ENCODE results near the gene TMSB4X. TPM values are rescaled to one million over a fixed set of nuclear protein-coding genes. Genes with fewer than 3 reads are reported as not detected.

TMSB4X gene
- total and polyA plus RNA-seq, 7 donors: 1,233 to 20,488 (median 1,969) TPM

- H3K4me1 ChIP-seq: no peaks in the 10 kb centered on the region
- no peaks in the 10 kb centered on the region for H3K27me3 ChIP-seq
- no peaks in the 10 kb centered on the region for H3K9me3 ChIP-seq
- intact Hi-C loops (cut with DNase I): no loop called here
- H3K4me3 ChIP-seq: no peak overlapping the region
- TF ChIP-seq CTCF (IDR thresholded peaks at IDR 0.05): no peak
- TF ChIP-seq EP300 (IDR thresholded peaks at IDR 0.05): no peak
- TF ChIP-seq POLR2A (IDR thresholded peaks at IDR 0.05): no peak
- TF ChIP-seq POLR2AphosphoS5 (IDR thresholded peaks at IDR 0.05): no peak
- DNase-seq: no peak
- WGBS, 2 donors: 61 to 83% methylated on average over 2 of the region's 2 CpGs
- no peak overlapping the region for H3K27ac ChIP-seq
- H3K36me3 ChIP-seq: no peaks in the 10 kb centered on the region
Measured at GRCh38 chrX:13022926-13023325, 48.0 kb downstream of the TMSB4X start.

- DNase-seq: no peak
- Histone ChIP-seq H3K9me3 (no peaks in the 10 kb centered on the region), H3K4me1 (peaks cover 0 to 1% (median 0%) of the 10 kb centered on the region in 4 donors), H3K4me3 (no peak overlapping the region), H3K27ac (no peak overlapping the region), H3K36me3 (no peaks in the 10 kb centered on the region), H3K27me3 (no peaks in the 10 kb centered on the region)
- TF ChIP-seq POLR2AphosphoS5 (IDR thresholded peaks at IDR 0.05) (no peak), EP300 (IDR thresholded peaks at IDR 0.05) (no peak), CTCF (IDR thresholded peaks at IDR 0.05) (no peak), POLR2A (IDR thresholded peaks at IDR 0.05) (no peak)
- intact Hi-C loops (cut with DNase I): no loop called here
- WGBS, 2 donors: 85 to 95% methylated on average over 3 of the region's 3 CpGs
Measured at GRCh38 chrX:13023567-13023966, 48.7 kb downstream of the TMSB4X start.

- H3K4me1 ChIP-seq: peaks cover 0 to 5% (median 3%) of the 10 kb centered on the region in 4 donors
- DNase-seq: no peak
- no peaks in the 10 kb centered on the region for H3K9me3 ChIP-seq
- H3K36me3 ChIP-seq: no peaks in the 10 kb centered on the region
- intact Hi-C loops (cut with DNase I): no loop called here
- no peaks in the 10 kb centered on the region for H3K27me3 ChIP-seq
- no peak overlapping the region for H3K27ac ChIP-seq
- H3K4me3 ChIP-seq: no peak overlapping the region
- 11 to 66% methylated on average over 4 of the region's 4 CpGs for WGBS, 2 donors
- TF ChIP-seq POLR2AphosphoS5 (IDR thresholded peaks at IDR 0.05) (no peak), EP300 (IDR thresholded peaks at IDR 0.05) (no peak), POLR2A (IDR thresholded peaks at IDR 0.05) (no peak), CTCF (IDR thresholded peaks at IDR 0.05) (no peak)
Measured at GRCh38 chrX:13023979-13024378, 49.1 kb downstream of the TMSB4X start.

- H3K27me3 ChIP-seq: no peaks in the 10 kb centered on the region
- peaks cover 0 to 15% (median 11%) of the 10 kb centered on the region in 4 donors for H3K4me1 ChIP-seq
- TF ChIP-seq EP300 (IDR thresholded peaks at IDR 0.05) (no peak), POLR2A (IDR thresholded peaks at IDR 0.05) (no peak), POLR2AphosphoS5 (IDR thresholded peaks at IDR 0.05) (no peak), CTCF (IDR thresholded peaks at IDR 0.05) (no peak)
- no peaks in the 10 kb centered on the region for H3K36me3 ChIP-seq
- no peaks in the 10 kb centered on the region for H3K9me3 ChIP-seq
- intact Hi-C loops (cut with DNase I): no loop called here
- no peak overlapping the region for H3K4me3 ChIP-seq
- H3K27ac ChIP-seq: no peak overlapping the region
- DNase-seq: no peak
- WGBS, 2 donors: 72 to 78% methylated on average over 3 of the region's 3 CpGs
Measured at GRCh38 chrX:13024986-13025385, 50.1 kb downstream of the TMSB4X start.

Other genes with a start within 250 kb of the TMSB4X start
- 10 to 100 TPM; 53.7 to 99.9 (median 66.9) TPM for gene PRPS2, start 183.7 kb upstream of the TMSB4X start, total RNA-seq
- gene PRPS2, start 183.7 kb upstream of the TMSB4X start, polyA plus RNA-seq: 10 to 100 TPM; 21.6 to 40.5 (median 32.1) TPM
- gene TLR7, start 108.0 kb upstream of the TMSB4X start, total RNA-seq: under 1 TPM; 0.28 to 0.71 (median 0.52) TPM
- 1 to 10 TPM in 2 of 3 donors, under 1 TPM in 1; under 0.01 to 2.3 (median 1.4) TPM for gene TLR7, start 108.0 kb upstream of the TMSB4X start, polyA plus RNA-seq
- gene TLR8, start 68.5 kb upstream of the TMSB4X start, total RNA-seq: 1 to 10 TPM in 3 of 4 donors, under 1 TPM in 1; 0.28 to 3.0 (median 2.7) TPM
- 1 to 10 TPM in 2 of 3 donors, under 1 TPM in 1; 0.60 to 1.7 (median 1.4) TPM for gene TLR8, start 68.5 kb upstream of the TMSB4X start, polyA plus RNA-seq
- gene FAM9C, start 69.5 kb downstream of the TMSB4X start, total RNA-seq: not detected
- under 1 TPM in 1 of 3 donors, not detected in 2; 0.17 TPM for gene FAM9C, start 69.5 kb downstream of the TMSB4X start, polyA plus RNA-seq

Measured in sigmoid colon (tissue), 7 donors.